Measurements from ENCODE around the gene SLC22A31. TPM values are rescaled to one million over a fixed set of nuclear protein-coding genes. Genes with fewer than 3 reads are reported as not detected.

SLC22A31 gene
- total RNA-seq, 1 donor from 2014 or later, result 1.7 TPM

GRCh38 chr16:89172171-89172527 lies 28.2 kb downstream of the SLC22A31 start:
- Mint-ChIP-seq H3K27me3 (ENCODE audit: low read depth) (peaks cover 24% of the 10 kb centered on the region), H3K36me3 (no peaks in the 10 kb centered on the region), H3K27ac (no peak overlapping the region), H3K4me1 (peaks cover 14% of the 10 kb centered on the region), H3K9me3 (no peaks in the 10 kb centered on the region), H3K4me3 (no peak overlapping the region)
- no peak for DNase-seq (ENCODE audit: low spot score in 2 of 2, unreplicated experiment in 2 of 2)
- no peak for TF ChIP-seq CTCF (IDR thresholded peaks at IDR 0.05; ENCODE audit: unreplicated experiment)

DNA sequence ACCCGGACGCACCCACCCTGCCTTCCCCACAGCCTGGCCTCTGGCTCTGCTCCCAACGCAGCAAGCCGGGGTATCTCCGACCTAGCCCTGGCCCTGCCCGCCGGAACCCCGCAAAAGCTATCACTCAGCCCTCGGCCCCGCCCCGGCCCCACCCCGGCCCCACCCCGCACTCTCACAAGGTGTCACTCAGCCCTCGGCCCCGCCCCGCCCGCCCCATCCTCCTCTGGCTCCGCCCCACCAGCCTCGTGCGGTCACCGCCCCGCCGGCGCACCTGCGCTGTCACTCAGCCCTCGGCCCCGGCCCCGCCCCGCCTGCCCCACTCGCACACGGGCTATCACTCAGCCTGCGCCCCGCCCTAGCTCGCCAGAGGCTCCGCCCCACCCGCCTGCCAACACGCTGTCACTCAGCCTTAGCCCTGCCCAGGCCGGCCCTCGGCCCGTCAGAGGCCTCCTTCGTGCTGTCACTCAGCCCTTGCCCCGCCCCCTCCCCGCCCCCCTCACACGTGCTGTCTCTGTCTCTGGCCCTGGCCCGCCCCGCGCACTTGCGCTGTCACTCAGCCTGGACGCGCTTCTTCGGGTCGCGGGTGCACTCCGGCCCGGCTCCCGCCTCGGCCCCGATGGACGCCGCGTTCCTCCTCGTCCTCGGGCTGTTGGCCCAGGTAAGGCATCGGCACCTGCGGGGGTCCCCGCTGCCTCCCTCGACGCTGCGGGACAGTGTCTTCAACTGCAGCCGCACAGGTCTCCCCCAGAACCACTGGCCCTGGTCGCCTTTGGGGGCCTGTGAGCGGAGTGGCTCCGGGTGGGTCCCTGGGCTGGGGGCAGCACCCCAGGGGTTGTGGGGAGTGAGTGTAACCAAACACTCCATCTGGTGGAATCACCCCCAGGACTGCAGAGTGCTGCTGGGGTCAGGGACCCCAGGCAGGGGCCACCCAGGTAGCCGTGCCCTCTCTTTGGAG lies 28.8 kb downstream of the SLC22A31 start, which contains the start of gene CDH15:
Gene CDH15, plus strand, starts transcription at position 533 of the 955 bp plus-strand sequence. Its CDS starts 84 bp downstream, at position 617.
- no peak within 1 kb of the TSS for H3K27ac Mint-ChIP-seq
- peak; percentile 86 to 87 for DNase-seq (ENCODE audit: low spot score in 2 of 2, unreplicated experiment in 2 of 2)
- H3K36me3 Mint-ChIP-seq, result no peaks in the 10 kb centered on the region
- H3K27me3 Mint-ChIP-seq (ENCODE audit: low read depth), result peaks cover 24% of the 10 kb centered on the region
- H3K4me3 Mint-ChIP-seq, result peak within 1 kb of the TSS; percentile 56
- no peak for TF ChIP-seq CTCF (IDR thresholded peaks at IDR 0.05; ENCODE audit: unreplicated experiment)
- no peaks in the 10 kb centered on the region for H3K9me3 Mint-ChIP-seq
- peaks cover 14% of the 10 kb centered on the region for H3K4me1 Mint-ChIP-seq

DNA sequence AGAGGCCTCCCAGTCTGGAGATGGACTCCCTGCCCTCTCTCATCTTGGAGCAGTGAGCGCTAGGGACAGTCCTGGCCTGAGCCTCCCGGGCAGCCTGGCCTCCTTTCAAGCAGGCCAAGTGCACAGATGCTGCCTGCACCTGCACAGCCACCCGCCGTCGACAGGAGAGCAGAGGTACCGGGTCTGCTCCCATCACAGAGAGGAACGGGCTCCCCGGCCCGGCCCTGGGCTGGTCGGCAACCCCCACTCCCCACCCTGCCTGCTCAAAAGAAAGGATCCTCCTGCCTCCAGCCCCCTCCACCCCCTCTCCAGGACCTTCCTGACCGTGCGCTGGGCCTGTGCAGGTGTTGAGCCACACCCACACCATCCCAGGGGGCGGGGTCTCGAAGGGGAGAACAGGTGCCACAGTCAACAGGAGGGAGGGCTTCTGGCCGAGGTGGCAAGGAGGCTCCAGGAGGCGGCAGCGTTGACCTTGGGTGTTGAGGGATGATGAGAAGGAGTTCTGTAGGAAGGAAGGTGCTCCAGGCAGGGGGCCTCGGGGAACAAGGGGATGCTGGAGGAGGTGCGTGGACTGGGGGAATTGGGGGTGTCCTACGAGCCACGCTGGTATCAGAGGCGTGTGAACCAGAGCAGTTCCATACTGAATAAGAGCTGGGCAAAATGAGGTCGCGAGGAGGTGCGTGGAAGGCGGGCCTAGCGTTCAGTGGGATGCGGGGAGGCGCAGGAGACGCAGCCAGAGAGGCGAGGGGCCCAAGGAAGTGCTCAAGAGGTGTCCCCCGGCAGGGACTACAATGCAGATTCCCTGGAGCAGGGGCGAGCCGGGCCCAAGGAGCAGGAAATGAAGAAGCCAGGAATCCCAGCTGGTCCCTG lies 29.8 kb downstream of the SLC22A31 start:
- DNase-seq (ENCODE audit: low spot score in 2 of 2, unreplicated experiment in 2 of 2), result no peak
- no peaks in the 10 kb centered on the region for H3K9me3 Mint-ChIP-seq
- peaks cover 14% of the 10 kb centered on the region for H3K4me1 Mint-ChIP-seq
- no peak overlapping the region for H3K27ac Mint-ChIP-seq
- H3K27me3 Mint-ChIP-seq (ENCODE audit: low read depth), result peaks cover 24% of the 10 kb centered on the region
- H3K4me3 Mint-ChIP-seq, result peak overlapping the region; percentile 56
- H3K36me3 Mint-ChIP-seq, result no peaks in the 10 kb centered on the region
- no peak for TF ChIP-seq CTCF (IDR thresholded peaks at IDR 0.05; ENCODE audit: unreplicated experiment)

DNA sequence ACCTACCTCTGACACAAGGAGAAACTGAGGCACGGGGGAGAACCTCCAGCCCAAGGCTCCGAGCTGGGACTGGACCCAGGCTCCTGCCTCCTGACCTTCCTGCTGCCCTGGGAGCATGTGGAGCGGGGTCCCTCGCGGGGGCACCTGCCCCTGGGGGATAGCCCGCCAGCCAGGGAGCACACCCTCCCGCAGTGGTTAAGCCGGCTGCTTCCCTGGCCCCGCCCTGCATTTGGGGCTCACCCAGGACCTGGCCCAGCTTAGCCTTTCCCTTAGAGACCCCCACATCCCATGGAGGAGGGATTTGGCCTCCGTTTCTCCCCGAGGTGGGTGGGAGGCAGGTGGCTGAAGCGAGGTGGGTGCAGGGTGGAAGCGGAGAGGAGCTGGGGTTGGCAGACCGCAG lies 30.6 kb downstream of the SLC22A31 start:
- Mint-ChIP-seq H3K27me3 (ENCODE audit: low read depth) (peaks cover 24% of the 10 kb centered on the region), H3K27ac (no peak overlapping the region), H3K4me3 (no peak overlapping the region), H3K36me3 (no peaks in the 10 kb centered on the region), H3K4me1 (peaks cover 14% of the 10 kb centered on the region), H3K9me3 (no peaks in the 10 kb centered on the region)
- no peak for TF ChIP-seq CTCF (IDR thresholded peaks at IDR 0.05; ENCODE audit: unreplicated experiment)
- no peak for DNase-seq (ENCODE audit: low spot score in 2 of 2, unreplicated experiment in 2 of 2)

- peak; percentile 19 for TF ChIP-seq CTCF (IDR thresholded peaks at IDR 0.05; ENCODE audit: unreplicated experiment)
- no peak for DNase-seq (ENCODE audit: low spot score in 2 of 2, unreplicated experiment in 2 of 2)
- H3K36me3 Mint-ChIP-seq, result no peaks in the 10 kb centered on the region
- no peak overlapping the region for H3K4me3 Mint-ChIP-seq
- peaks cover 24% of the 10 kb centered on the region for H3K27me3 Mint-ChIP-seq (ENCODE audit: low read depth)
- peaks cover 19% of the 10 kb centered on the region for H3K4me1 Mint-ChIP-seq
- H3K27ac Mint-ChIP-seq, result no peak overlapping the region
- no peaks in the 10 kb centered on the region for H3K9me3 Mint-ChIP-seq
Measured at GRCh38 chr16:89168381-89169189, 31.8 kb downstream of the SLC22A31 start.
